ENCODE measurements around the gene MPZL1. TPM values are rescaled to one million over a fixed set of nuclear protein-coding genes. Genes with fewer than 3 reads are reported as not detected.

MPZL1 gene
- total and polyA plus RNA-seq, 2 of the 13 experiments (the other 11 are each of a cell fraction or from before 2014, with no cell fraction given): 38.0 to 68.7 TPM

- TF ChIP-seq ZNF724P (CRISPR knock-in tag; IDR thresholded peaks at IDR 0.05; ENCODE audit: borderline replicate concordance): no peak
- no peak for TF ChIP-seq ZNF550 (CRISPR knock-in tag; IDR thresholded peaks at IDR 0.05; ENCODE audit: borderline replicate concordance)
- TF ChIP-seq ZFYVE20 (CRISPR knock-in tag; IDR thresholded peaks at IDR 0.05; ENCODE audit: borderline replicate concordance, low read depth): no peak
- TF ChIP-seq ZNF513 (CRISPR knock-in tag; conservative IDR thresholded peaks at IDR 0.05): no peak
- no peak for TF ChIP-seq TRIM24 (CRISPR knock-in tag; IDR thresholded peaks at IDR 0.05)
- TF ChIP-seq ETS1 (CRISPR knock-in tag; IDR thresholded peaks at IDR 0.05): no peak
- TF ChIP-seq POLR2AphosphoS2 (IDR thresholded peaks at IDR 0.05; ENCODE audit: low read depth, low read length): no peak
- TF ChIP-seq CBX1 (IDR thresholded peaks at IDR 0.05; ENCODE audit: low read depth): no peak
- no peak for TF ChIP-seq IRF2 (CRISPR knock-in tag; IDR thresholded peaks at IDR 0.05)
- no peak for TF ChIP-seq ZNF713 (CRISPR knock-in tag; IDR thresholded peaks at IDR 0.05)
- no peak for TF ChIP-seq THAP9 (CRISPR knock-in tag; IDR thresholded peaks at IDR 0.05; ENCODE audit: borderline replicate concordance)
- TF ChIP-seq ZNF878 (CRISPR knock-in tag; IDR thresholded peaks at IDR 0.05): no peak
- TF ChIP-seq ZNF800 (CRISPR knock-in tag; IDR thresholded peaks at IDR 0.05): no peak
- TF ChIP-seq ZC3H4 (CRISPR knock-in tag; IDR thresholded peaks at IDR 0.05; ENCODE audit: borderline replicate concordance): no peak
- TF ChIP-seq ZSCAN22 (CRISPR knock-in tag; IDR thresholded peaks at IDR 0.05): no peak
- no peak for TF ChIP-seq TOE1 (CRISPR knock-in tag; IDR thresholded peaks at IDR 0.05)
- ATAC-seq: no peak
- Histone ChIP-seq H3K27ac (ENCODE audit: extremely low read length, insufficient read depth, low read length) (no peak overlapping the region), H3K9ac (ENCODE audit: insufficient read depth, low read depth, low read length) (no peak overlapping the region), H3K9me3 (ENCODE audit: low read length) (no peaks in the 10 kb centered on the region), H3K79me2 (ENCODE audit: insufficient read depth, low read length) (no peaks in the 10 kb centered on the region), H3K4me2 (ENCODE audit: low read depth, low read length) (no peak overlapping the region), H3K36me3 (replicated peaks in 1 of 2; ENCODE audit: control insufficient read depth in 1 of 2, insufficient read depth in 2 of 2, low read length in 2 of 2) (peaks cover 4 to 15% of the 10 kb centered on the region in 2 experiments; a peak in 4 of 5 replicates), H3K4me1 (ENCODE audit: insufficient read depth, low read length) (no peaks in the 10 kb centered on the region), H2AFZ (ENCODE audit: low read length) (no peak overlapping the region), H3K4me3 (replicated peaks in 1 of 3; ENCODE audit: insufficient read depth in 1 of 3, low read depth in 2 of 3, low read length in 3 of 3) (no peak overlapping the region), H4K20me1 (ENCODE audit: insufficient read depth, low read length) (no peaks in the 10 kb centered on the region), H3K27me3 (ENCODE audit: control insufficient read depth in 1 of 2, insufficient read depth in 2 of 2, low read length in 2 of 2) (no peaks in the 10 kb centered on the region)
- no peak for DNase-seq (ENCODE audit: low spot score)
- no peak for FAIRE-seq
- CTCF ChIA-PET (ENCODE audit: low intra/inter-chr PET ratio, low total read pairs): no interaction called here
- in situ Hi-C loops (cut with HindIII; ENCODE audit: extremely low pct_ligation_motif_present, low pct_unique_long_range_greater_than_20kb): no loop called here
- intact Hi-C loops (cut with micrococcal nuclease; ENCODE audit: unreplicated experiment): no loop called here
- no TSS peak for BruUV-seq (replicated peaks)
- WGBS (ENCODE audit: low lambda C conversion rate): 94% methylated on average over 2 of the region's 2 CpGs
- POLR2A ChIA-PET: no interaction called here
Measured at GRCh38 chr1:167781558-167781957, 59.8 kb downstream of the MPZL1 start.
